Measurements from ENCODE around the gene RPS25.

The RPS25 gene

DNA sequence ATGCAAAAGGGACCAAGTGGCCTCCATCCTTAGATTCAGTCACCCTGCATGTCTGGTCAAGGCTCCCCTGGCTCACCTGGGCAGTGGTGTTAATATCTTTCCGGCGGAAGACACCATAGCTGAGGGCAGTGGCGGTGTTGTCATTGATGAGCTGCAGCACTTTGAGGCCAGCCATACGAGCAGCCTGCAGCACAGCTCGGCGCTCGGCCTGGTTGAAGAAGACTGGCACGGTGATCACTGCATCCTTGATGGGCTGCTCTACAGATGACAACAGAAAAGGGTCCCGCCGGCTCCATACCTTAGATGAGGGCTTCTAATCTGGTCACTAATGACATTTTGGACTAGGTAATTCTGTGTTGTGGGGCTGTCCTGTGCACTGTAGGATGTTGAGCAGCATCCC is 36.3 kb upstream of the RPS25 start:
- H3K9me3 ChIP-seq (ENCODE audit: control insufficient read depth, low read length): no peaks in the 10 kb centered on the region
- H3K27me3 ChIP-seq (ENCODE audit: control insufficient read depth, insufficient read depth, low read length): no peaks in the 10 kb centered on the region
- no peak overlapping the region for H2AFZ ChIP-seq
- TF ChIP-seq, protein P1, sequence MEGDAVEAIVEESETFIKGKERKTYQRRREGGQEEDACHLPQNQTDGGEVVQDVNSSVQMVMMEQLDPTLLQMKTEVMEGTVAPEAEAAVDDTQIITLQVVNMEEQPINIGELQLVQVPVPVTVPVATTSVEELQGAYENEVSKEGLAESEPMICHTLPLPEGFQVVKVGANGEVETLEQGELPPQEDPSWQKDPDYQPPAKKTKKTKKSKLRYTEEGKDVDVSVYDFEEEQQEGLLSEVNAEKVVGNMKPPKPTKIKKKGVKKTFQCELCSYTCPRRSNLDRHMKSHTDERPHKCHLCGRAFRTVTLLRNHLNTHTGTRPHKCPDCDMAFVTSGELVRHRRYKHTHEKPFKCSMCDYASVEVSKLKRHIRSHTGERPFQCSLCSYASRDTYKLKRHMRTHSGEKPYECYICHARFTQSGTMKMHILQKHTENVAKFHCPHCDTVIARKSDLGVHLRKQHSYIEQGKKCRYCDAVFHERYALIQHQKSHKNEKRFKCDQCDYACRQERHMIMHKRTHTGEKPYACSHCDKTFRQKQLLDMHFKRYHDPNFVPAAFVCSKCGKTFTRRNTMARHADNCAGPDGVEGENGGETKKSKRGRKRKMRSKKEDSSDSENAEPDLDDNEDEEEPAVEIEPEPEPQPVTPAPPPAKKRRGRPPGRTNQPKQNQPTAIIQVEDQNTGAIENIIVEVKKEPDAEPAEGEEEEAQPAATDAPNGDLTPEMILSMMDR (IDR thresholded peaks at IDR 0.05): no peak
- H3K79me2 ChIP-seq: no peaks in the 10 kb centered on the region
- no peak overlapping the region for H3K4me2 ChIP-seq (ENCODE audit: low read length)
- H3K36me3 ChIP-seq (ENCODE audit: control insufficient read depth, insufficient read depth, low read length): no peaks in the 10 kb centered on the region
- peaks cover 3% of the 10 kb centered on the region for H3K4me1 ChIP-seq
- H3K9ac ChIP-seq: no peak overlapping the region
- H3K27ac ChIP-seq: no peak overlapping the region
- no peak overlapping the region for H3K4me3 ChIP-seq (ENCODE audit: low read depth, low read length)

DNA sequence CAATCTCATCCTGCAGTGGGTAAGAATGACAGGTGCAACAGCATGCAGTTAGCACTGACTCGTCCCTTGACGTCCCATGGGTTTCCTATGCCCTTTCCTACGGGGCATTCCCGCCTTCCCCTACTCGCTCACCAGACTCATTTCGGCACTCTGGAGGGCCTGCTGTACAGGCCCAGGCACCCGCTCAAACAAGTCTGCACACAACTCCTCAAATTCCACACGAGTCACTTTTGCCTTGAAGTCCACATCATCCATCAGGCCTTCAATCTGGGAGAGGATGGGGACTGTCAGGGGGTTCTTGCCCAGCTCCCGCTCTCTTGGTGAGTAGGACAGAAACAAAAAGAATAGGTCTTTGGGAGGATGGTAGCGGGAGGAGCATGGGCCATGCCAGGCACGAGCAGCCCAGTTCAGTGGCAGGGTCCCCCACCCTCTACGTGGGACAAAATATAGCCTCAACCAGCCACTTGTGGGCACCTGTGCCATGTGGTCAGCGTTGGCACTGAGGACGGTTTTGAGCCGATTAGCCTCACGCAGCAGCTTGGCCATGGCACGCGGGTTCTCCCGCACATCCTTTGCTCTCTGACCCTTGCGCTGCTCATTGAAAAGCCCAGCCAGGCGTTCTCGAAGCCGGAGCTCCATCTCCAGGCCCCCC is 34.1 kb upstream of the RPS25 start:
- Histone ChIP-seq H3K4me2 (ENCODE audit: low read length) (no peak overlapping the region), H3K36me3 (ENCODE audit: control insufficient read depth, insufficient read depth, low read length) (no peaks in the 10 kb centered on the region), H3K4me1 (peaks cover 3% of the 10 kb centered on the region), H3K27ac (no peak overlapping the region), H3K27me3 (ENCODE audit: control insufficient read depth, insufficient read depth, low read length) (no peaks in the 10 kb centered on the region), H3K79me2 (no peaks in the 10 kb centered on the region), H3K4me3 (ENCODE audit: low read depth, low read length) (no peak overlapping the region), H3K9me3 (ENCODE audit: control insufficient read depth, low read length) (no peaks in the 10 kb centered on the region), H3K9ac (no peak overlapping the region), H2AFZ (no peak overlapping the region)
- TF ChIP-seq, protein P1 (IDR thresholded peaks at IDR 0.05): no peak

DNA sequence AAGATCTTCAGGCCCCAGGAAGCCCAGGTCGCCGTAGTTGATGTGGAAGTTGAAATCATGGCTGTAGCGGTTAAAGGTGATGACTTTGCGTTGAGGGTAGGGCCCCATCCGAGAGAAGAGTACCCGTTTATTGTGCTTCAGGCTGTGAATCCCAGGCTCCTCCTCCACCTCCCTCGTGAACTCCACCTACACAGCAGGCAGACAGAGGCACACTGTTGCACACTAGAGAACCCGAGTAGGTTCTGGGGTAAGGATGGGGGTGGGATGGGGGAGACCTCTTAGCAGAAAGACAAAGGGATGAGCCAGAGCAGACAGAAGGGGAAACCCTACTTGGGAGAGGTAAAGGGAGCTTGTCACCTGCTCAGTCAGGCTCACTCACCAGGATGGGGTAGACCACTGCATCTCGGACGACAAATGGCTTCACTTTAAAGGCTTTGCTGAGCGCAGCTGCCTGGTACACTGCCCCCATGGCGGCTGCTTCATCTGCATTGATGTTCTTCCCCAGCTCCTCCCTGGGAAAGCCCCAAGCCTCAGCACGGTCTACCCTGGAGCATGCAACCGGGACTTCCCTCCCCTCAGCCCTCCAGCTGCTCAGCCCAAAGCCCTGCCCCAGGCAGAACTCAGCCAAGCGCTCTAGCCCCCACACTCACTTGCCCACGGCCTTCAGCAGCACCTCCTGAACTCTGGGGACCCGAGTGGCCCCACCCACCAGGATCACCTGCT is 33.5 kb upstream of the RPS25 start:
- no peak overlapping the region for H3K4me2 ChIP-seq (ENCODE audit: low read length)
- TF ChIP-seq, protein P1 (IDR thresholded peaks at IDR 0.05): no peak
- no peaks in the 10 kb centered on the region for H3K27me3 ChIP-seq (ENCODE audit: control insufficient read depth, insufficient read depth, low read length)
- H3K79me2 ChIP-seq: no peaks in the 10 kb centered on the region
- no peaks in the 10 kb centered on the region for H3K36me3 ChIP-seq (ENCODE audit: control insufficient read depth, insufficient read depth, low read length)
- H3K4me3 ChIP-seq (ENCODE audit: low read depth, low read length): no peak overlapping the region
- no peak overlapping the region for H3K9ac ChIP-seq
- H3K4me1 ChIP-seq: peaks cover 3% of the 10 kb centered on the region
- H3K9me3 ChIP-seq (ENCODE audit: control insufficient read depth, low read length): no peaks in the 10 kb centered on the region
- no peak overlapping the region for H3K27ac ChIP-seq
- no peak overlapping the region for H2AFZ ChIP-seq

DNA sequence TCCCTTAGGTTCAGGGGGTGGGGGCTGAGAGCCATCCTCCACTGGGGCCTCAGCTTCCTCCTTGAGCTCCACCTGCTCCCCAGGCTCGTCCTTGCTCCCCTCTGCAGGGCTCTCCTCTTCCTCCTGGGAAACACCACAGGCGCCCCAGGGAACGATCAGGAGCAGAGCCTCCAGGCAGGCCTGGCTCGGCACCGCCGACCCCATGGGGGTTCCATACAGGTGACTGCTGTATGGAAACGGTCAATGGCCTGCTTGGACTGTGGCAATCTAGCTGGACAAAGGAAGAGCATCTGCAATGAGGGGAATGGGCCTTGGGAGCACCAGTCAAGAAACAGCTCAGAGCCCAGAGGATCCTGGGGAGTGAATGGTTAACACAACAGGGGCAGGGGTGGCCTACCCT is 30.9 kb upstream of the RPS25 start:
- H2AFZ ChIP-seq: no peak overlapping the region
- no peaks in the 10 kb centered on the region for H3K36me3 ChIP-seq (ENCODE audit: control insufficient read depth, insufficient read depth, low read length)
- H3K4me2 ChIP-seq (ENCODE audit: low read length): no peak overlapping the region
- no peaks in the 10 kb centered on the region for H3K4me1 ChIP-seq
- no peak overlapping the region for H3K9ac ChIP-seq
- H3K9me3 ChIP-seq (ENCODE audit: control insufficient read depth, low read length): no peaks in the 10 kb centered on the region
- no peak overlapping the region for H3K4me3 ChIP-seq (ENCODE audit: low read depth, low read length)
- TF ChIP-seq, protein P1 (IDR thresholded peaks at IDR 0.05): no peak
- H3K79me2 ChIP-seq: no peaks in the 10 kb centered on the region
- H3K27me3 ChIP-seq (ENCODE audit: control insufficient read depth, insufficient read depth, low read length): no peaks in the 10 kb centered on the region
- H3K27ac ChIP-seq: no peak overlapping the region

DNA sequence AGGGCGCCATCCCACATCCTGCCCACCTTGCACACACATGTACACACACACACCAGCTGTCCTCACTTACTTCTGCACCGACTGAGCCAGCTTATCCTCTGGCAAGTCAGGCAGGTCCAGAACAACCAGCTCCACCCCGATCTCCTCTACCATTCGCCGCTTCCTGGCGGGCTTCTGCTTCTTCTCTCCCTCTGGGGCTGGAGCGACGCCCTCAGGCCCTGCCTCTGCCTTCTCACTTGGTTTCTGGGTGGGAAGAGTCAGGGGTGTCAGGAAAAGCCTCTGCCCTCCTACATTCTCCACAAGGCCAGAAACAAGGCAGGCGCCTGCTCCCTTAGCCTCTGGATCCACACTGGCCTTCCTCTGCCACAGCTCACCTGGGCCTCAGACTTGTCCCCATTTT is 30.5 kb upstream of the RPS25 start:
- Histone ChIP-seq H3K9me3 (ENCODE audit: control insufficient read depth, low read length) (no peaks in the 10 kb centered on the region), H3K4me2 (ENCODE audit: low read length) (no peak overlapping the region), H3K4me3 (ENCODE audit: low read depth, low read length) (no peak overlapping the region), H3K9ac (no peak overlapping the region), H3K4me1 (no peaks in the 10 kb centered on the region), H3K36me3 (ENCODE audit: control insufficient read depth, insufficient read depth, low read length) (no peaks in the 10 kb centered on the region), H3K27me3 (ENCODE audit: control insufficient read depth, insufficient read depth, low read length) (no peaks in the 10 kb centered on the region), H3K27ac (no peak overlapping the region), H3K79me2 (no peaks in the 10 kb centered on the region), H2AFZ (no peak overlapping the region)
- TF ChIP-seq, protein P1 (IDR thresholded peaks at IDR 0.05): no peak

Data from parathyroid adenoma (tissue), 2 donors.